Kidney epithelial cell (primary cell): ENCODE results near the gene CACNB4. TPM values are rescaled to one million over a fixed set of nuclear protein-coding genes. Genes with fewer than 3 reads are reported as not detected.
"Not testable (repeated sequence)": the region's sequence is repeated elsewhere in the genome, so short reads cannot be mapped to it uniquely, and the experiment has no call there.

Experiments
- DNase-seq: peaks from one replicate; pipeline ENCODE4 v3.0.0-alpha.2; 2010; ENCODE audit warnings: low read depth
- H3K27me3 ChIP-seq: 2 replicates; pipeline ENCODE4 v1.6.0; 2011; ENCODE audit warnings: low read length; ENCODE audit not compliant: control insufficient read depth, insufficient read depth
- H3K36me3 ChIP-seq: 2 replicates; pipeline ENCODE4 v1.5.1; 2011; ENCODE audit warnings: low read length; ENCODE audit not compliant: control insufficient read depth, insufficient read depth
- H3K4me3 ChIP-seq: 2 replicates; pipeline ENCODE4 v1.5.1; 2011; ENCODE audit warnings: low read depth, mild to moderate bottlenecking, control low read depth, low read length
- total RNA-seq: library from RNA; depleted of rRNA; stranded (reverse); fragments of >200 nt; gene quantifications from 2 replicates; pipeline ENCODE4 v1.2.3, GENCODE V29; 2015
- TF ChIP-seq, protein P1 (sequence below): IDR thresholded peaks from 2 replicates; pipeline ENCODE4 v1.5.1; 2011; ENCODE audit warnings: mild to moderate bottlenecking, moderate library complexity, low read length, control low read depth, inconsistent platforms; ENCODE audit not compliant: insufficient read depth, poor library complexity, severe bottlenecking

Gene CACNB4
- total RNA-seq, 1 donor from 2014 or later: 0.79 TPM

DNA sequence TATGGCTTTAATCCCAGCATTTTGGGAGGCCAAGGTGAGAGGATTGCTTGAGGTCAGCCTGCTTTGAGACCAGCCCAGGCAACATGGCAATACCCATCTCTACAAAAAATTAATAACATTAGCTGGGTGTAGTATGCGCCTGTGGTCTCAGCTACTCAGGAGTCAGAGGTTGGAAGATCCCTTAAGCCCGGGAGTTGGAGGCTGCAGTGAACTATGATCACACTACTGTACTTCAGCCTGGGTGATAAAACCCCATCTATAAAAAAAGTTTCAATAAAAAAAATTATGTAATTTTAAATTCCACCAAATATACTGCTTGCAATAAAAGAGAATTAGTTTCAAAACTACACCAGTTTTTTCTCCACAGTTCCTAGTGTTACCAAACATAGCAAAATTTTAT is 23.3 kb upstream of the CACNB4 start:
- TF ChIP-seq, protein P1, sequence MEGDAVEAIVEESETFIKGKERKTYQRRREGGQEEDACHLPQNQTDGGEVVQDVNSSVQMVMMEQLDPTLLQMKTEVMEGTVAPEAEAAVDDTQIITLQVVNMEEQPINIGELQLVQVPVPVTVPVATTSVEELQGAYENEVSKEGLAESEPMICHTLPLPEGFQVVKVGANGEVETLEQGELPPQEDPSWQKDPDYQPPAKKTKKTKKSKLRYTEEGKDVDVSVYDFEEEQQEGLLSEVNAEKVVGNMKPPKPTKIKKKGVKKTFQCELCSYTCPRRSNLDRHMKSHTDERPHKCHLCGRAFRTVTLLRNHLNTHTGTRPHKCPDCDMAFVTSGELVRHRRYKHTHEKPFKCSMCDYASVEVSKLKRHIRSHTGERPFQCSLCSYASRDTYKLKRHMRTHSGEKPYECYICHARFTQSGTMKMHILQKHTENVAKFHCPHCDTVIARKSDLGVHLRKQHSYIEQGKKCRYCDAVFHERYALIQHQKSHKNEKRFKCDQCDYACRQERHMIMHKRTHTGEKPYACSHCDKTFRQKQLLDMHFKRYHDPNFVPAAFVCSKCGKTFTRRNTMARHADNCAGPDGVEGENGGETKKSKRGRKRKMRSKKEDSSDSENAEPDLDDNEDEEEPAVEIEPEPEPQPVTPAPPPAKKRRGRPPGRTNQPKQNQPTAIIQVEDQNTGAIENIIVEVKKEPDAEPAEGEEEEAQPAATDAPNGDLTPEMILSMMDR: no peak
- Histone ChIP-seq H3K4me3 (no peak overlapping the region), H3K27me3 (no peaks in the 10 kb centered on the region), H3K36me3 (no peaks in the 10 kb centered on the region)
- DNase-seq: no peak

DNA sequence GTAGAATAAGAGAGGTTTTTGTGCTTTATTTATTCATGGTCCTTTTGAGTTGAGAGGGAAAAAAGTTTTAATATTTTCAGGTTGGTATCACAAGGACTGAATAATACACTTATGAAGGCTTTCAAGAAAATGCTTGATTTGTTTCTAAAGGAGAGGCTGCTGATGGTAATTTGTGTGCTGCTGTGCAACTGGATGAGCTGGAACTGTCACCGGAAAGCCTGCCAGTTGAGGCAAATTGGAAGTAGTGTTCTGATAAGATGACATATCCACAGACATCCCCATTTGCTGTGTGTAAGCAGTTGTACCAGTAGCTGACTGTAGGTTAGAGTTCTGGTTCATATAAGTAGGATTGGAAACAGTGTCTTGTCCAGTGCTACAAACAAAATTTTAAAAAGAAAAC is 21.6 kb upstream of the CACNB4 start:
- Histone ChIP-seq H3K27me3 (no peaks in the 10 kb centered on the region), H3K4me3 (no peak overlapping the region), H3K36me3 (no peaks in the 10 kb centered on the region)
- TF ChIP-seq, protein P1: no peak
- no peak for DNase-seq

DNA sequence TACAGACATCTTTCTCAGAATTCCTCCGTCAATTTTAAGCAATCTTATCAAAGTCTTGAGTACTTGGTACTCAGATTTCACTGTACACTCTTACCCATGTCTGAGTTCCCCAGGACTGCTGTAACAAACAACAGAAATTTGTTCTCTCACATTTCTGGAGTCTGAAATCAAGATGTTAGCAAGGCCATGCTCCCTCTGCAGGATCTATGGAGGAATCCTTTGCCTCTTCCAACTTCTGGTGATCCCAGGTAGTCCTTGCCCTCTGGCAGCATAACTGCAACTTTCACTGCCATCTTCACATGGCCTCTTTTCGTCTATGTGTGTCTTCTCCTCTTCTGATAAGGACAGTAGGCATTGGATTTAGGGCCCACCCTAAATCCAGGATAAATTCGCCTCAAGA is 17.1 kb upstream of the CACNB4 start:
- DNase-seq: no peak

DNA sequence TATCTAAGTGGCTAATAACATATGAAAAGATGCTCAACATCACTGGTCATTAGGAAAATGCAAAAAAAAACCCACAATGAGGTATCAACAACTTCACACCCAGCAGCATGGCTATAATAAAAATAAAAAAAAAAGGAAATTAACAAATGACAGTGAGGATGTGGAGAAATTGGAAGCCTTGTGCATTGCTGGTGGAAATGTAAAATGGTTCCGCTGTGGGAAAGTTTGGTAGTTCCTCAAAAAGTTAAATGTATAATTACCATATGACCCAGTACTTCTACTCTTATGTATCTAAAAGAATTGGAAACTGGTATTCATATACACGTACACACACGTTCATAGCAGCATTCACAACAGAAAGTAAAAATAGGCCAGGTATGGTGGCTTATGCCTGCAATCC is 15.5 kb upstream of the CACNB4 start:
- no peaks in the 10 kb centered on the region for H3K27me3 ChIP-seq
- no peak for DNase-seq
- TF ChIP-seq, protein P1: no peak
- H3K36me3 ChIP-seq: no peaks in the 10 kb centered on the region
- no peak overlapping the region for H3K4me3 ChIP-seq

More for the DNA sequence above, 17.1 kb upstream of the CACNB4 start:
- TF ChIP-seq, protein P1: no peak
- Histone ChIP-seq H3K4me3 (no peak overlapping the region), H3K36me3 (no peaks in the 10 kb centered on the region), H3K27me3 (no peaks in the 10 kb centered on the region)

DNA sequence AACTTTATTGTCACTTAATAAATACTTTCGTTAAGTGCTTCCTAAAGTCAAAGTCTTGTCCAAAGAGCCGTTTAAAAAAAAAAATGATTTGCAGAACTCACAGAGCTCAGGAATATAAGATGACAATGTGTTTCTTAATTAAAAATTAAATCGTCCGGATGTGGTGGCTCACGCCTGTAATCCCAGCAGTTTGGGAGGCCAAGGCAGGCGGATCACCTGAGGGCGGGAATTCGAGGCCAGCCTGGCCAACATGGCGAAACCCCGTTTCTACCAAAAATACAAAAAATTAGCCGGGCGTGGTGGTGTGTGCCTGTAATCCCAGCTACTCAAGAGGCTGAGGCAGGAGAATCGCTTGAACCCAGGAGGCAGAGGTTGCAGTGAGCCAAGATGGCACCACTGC is 8.3 kb upstream of the CACNB4 start:
- DNase-seq: not testable (repeated sequence)

DNA sequence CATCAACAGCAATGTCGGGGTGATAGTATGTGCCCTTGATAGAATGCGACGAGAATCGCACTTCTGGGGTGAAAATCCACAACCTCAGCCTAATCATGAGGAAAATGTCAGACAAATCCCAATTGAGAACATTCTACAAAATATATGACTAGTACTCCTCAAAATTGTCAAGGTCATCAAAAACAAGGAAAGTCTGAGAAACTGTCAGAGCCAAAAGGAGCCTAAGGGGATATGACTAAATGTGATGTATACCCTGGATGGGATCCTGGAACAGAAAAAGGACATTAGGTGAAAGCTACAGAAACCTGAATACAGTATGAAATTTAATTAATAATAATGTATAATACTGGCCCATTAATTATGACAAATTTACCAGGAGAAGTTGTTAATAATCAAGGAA is 7.6 kb upstream of the CACNB4 start:
- no peak for DNase-seq
- H3K36me3 ChIP-seq: no peaks in the 10 kb centered on the region
- H3K4me3 ChIP-seq: no peak overlapping the region
- no peaks in the 10 kb centered on the region for H3K27me3 ChIP-seq
- TF ChIP-seq, protein P1: no peak

More for the DNA sequence above, 8.3 kb upstream of the CACNB4 start:
- not testable (repeated sequence) for H3K4me3 ChIP-seq, H3K27me3 ChIP-seq, H3K36me3 ChIP-seq
